Hematopoietic multipotent progenitor cell (in vitro differentiated cells): ENCODE results near the gene CLCNKB. TPM values are rescaled to one million over a fixed set of nuclear protein-coding genes. Genes with fewer than 3 reads are reported as not detected.
"Not testable (repeated sequence)": the region's sequence is repeated elsewhere in the genome, so short reads cannot be mapped to it uniquely, and the experiment has no call there.

Experiments
- DNase-seq, 3 donors: peaks; one replicate each; pipeline ENCODE4 v3.0.0-alpha.2; 2011 to 2015; ENCODE audit warnings: low read depth in 2 of 3, low spot score in 2 of 3
- total RNA-seq: library from RNA; depleted of rRNA; stranded (reverse); fragments of >200 nt; gene quantifications from one replicate; pipeline ENCODE4 v1.2.3, GENCODE V29; 2012

The CLCNKB gene
- total RNA-seq, 1 donor: 0.81 TPM

DNA sequence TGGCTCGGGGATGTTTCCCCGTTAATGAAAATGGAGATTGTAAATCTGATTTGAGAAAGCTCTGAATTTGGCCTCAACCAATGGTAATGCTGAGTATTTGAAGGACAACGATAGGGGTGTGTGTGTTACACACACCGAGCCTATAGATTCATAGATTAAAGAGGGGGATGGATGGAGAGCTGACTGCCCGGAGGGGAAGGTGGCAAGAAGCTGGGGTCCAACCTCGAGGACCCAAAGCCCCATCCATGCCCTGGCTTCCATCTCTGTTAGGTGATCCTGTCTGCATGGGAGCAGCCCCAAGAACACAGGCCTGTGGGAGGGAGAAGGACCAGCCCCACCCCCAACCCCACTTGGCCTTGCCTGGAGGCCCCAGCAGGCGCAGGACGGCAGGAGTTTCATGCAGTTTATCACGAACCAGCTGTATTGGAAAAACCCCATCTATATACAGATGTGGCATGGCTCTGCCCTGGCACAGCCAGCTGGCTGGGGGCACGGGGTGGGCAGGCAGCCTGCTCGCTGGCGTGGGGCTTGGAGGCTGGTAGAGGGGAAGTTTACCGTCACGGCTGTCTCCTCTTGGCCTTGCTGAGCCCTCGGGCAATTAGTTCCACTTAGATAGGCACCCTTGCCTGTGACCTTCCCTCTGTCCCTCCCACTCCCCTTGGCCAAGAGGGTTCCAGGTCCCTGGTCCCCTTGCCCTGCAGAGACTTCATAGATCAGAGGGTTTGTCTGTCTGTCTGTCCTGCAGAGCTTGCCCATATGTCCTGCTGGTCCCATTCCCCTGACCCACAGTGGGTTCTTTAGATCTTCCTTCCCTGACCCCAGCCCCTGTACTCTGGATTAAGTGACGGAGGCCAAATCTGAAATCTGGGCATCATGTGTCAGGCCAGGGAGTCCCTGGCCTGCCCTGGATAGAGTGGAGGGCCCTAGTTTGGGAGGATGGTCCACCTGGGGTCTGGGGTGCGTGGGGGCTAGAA is 28.8 kb upstream of the CLCNKB start:
- peak in 1 of 3 donors; percentile 43 for DNase-seq

DNA sequence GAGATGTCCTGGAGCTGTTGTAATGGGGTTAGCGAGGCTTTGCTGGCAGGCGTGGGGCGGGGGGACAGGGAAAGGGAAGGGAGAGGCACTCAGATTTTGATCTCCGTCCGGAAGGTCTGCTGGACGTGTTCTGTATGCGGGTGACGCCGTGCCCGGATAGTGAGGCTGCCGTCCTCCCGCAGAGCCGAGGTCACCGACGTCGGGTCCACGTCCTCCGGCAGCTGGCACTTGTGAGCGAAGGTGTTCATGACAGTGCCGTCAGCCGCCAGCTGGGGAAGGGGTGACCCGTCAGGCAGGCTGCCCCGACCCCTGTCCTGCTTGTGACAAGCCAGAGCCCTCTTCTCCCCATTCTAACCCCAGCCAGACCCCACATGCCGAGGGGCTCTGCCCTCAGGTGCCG is 28.1 kb upstream of the CLCNKB start:
- no peak for DNase-seq

DNA sequence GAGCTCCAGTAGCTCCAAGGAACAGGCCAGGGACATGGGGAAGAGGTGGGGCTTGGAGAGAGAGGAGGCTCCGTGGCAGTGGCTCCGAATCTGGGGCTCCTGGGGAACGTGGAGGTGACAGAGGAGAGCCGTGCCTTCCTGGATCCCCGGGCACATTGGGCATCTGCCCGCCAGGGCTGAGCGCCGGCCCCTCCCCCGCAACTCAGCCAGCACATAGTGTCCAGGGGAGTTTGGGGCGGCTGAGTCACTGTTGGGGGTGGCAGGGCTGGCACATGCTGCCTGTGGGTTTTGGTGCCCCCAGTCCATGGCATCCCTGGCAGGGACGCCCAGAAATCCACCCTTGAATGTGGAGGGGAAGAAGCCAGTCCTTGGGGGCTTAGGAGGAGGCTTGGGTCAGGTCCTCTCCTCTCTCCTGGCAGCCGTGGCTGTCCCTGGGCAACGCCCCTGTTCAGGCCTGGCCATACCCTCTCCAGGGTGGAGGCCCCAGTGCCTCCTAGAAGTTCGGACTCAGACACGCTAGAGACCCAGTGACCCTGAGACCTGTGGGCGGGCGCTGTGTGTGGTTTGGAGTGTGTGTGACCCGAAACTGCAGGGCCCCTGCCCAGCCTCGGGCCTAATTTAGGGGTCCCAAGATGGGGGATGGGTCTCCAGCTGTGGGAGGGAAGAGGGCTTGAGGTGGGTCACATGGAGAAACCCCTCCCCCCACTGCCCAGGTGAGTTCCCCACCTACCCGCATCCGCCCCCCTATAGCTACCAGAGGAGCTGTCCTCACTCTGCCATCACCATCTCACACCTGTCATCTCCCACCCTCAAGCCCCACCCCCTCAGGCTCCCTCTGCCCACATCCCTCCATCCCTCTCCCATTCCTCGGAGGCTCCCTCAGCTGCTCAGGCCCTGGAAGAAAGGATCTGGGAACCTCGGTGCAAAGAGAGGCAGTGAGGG is 27.4 kb upstream of the CLCNKB start:
- no peak for DNase-seq

DNA sequence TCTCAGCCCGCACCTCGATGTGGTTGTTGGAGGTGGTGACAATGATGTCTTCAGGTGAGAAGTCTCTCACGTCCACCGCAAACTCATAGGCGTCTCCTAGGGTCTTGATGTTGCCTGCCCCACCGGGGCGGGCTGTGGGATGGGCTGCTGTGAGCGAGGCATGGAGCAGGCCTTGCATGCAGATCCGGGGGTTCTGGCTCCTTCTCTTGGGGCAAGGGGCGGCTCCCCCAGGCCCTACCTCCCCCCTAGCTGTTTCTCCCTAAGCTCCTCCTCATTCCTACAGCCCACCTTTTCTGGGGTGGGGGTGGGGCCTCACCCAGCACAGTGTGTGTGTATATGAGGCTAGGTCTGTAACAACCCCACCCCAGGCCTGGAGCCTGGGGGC is 26.5 kb upstream of the CLCNKB start:
- no peak for DNase-seq

- no peak for DNase-seq
These were observed 25.9 kb upstream of the CLCNKB start, which contains the start of gene HSPB7 for GRCh38 chr1:16017461-16018303. Gene HSPB7, minus strand, starts transcription at chr1:16018043. Its CDS starts 80 bp downstream, at chr1:16017963.

DNA sequence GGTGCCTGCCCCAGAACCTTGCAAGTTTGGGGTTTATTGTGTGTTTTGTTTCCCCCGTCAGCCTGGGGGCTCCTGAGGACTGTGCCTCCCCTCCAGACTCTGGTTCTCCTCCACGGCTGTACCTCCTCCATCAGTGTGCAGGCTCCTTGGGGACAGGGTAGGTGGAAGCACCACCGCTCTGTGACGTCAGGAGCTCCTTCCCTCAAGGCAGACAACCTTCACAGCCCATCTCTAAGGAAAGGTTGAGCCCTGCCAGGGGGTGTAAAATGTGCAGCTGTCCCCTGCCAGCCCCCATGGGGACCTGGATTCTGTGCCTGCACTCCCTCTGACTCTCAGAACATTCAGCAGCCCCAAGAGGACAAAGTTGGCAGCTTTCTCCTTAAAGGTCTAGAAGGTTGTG is 25.3 kb upstream of the CLCNKB start:
- no peak for DNase-seq

- no peak for DNase-seq
These were observed 24.6 kb upstream of the CLCNKB start for GRCh38 chr1:16018749-16019643.

- peak in 1 of 3 donors; percentile 21 for DNase-seq
These were observed 23.8 kb upstream of the CLCNKB start for GRCh38 chr1:16019644-16020277.

GRCh38 chr1:16020325-16020724 is 23.3 kb upstream of the CLCNKB start:
- DNase-seq: no peak

DNA sequence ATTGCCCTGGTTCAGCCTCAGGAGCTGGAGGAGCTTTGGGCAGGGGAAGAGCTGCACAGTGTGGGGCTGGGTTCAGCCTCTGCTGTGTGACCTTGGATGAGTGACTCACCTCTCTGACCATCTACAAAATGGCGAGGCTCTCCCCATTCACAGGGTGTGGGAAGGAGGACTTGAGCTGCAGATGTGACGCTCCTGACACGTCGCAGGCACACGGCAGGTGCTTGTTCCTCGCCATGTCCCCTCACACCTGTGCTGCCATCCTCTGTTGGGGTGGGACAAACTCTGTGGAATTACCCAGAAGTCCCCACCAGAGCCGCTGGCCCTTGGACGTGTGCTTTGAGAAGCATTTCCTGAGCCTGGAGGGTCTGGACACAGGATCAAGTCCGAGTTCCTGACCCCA is 22.7 kb upstream of the CLCNKB start:
- not testable (repeated sequence) for DNase-seq

GRCh38 chr1:16021681-16022080 is 21.9 kb upstream of the CLCNKB start, which contains the start of gene CLCNKA:
Gene CLCNKA, plus strand, starts transcription at chr1:16022036. Its CDS starts 584 bp downstream, at chr1:16022620.
- no peak for DNase-seq

GRCh38 chr1:16022393-16022792 is 21.2 kb upstream of the CLCNKB start:
- DNase-seq: no peak

- DNase-seq: no peak
These were observed 20.4 kb upstream of the CLCNKB start for GRCh38 chr1:16023050-16023653.

DNA sequence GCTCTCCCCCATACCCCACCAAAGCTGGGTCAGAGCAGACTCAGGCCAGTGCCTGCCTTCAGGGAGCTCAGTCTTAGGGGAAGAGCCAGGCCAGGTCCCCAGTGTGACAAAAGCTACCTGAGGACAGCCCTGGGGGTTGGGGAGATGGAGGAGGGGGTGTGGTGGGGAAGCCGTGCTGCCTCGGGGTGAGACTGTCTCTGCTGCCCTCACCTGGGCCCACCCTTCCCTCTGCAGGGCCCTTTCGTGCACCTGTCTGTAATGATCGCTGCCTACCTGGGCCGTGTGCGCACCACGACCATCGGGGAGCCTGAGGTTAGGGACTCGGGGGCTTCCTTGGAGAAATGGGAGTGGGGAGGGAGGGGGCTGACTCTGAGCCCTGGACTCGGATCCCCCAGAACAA is 17.3 kb upstream of the CLCNKB start:
- DNase-seq: not testable (repeated sequence)

GRCh38 chr1:16026723-16027484 is 16.7 kb upstream of the CLCNKB start:
- peak in 2 of 3 donors; percentile 62 to 69 for DNase-seq

- DNase-seq: no peak
These were observed 15.2 kb upstream of the CLCNKB start for GRCh38 chr1:16028237-16029002.

GRCh38 chr1:16029003-16029268 is 14.6 kb upstream of the CLCNKB start:
- not testable (repeated sequence) for DNase-seq
